MCF 10A (cell line): ENCODE results near the gene DUOXA1. TPM values are rescaled to one million over a fixed set of nuclear protein-coding genes. Genes with fewer than 3 reads are reported as not detected.

Experiments used
- BruUV-seq: library from RNA; stranded (reverse); fragments of 400-500 nt; replicated peaks from 2 replicates; lab custom pipeline; 2021; lab: Mats Ljungman, UMichigan
- CTCF ChIA-PET: fragments of 300-600 bp; sonication (Branson Sonifier 250); formaldehyde crosslinking; extraction: SDS; loops from one replicate; lab custom pipeline; 2021; ENCODE audit warnings: antibody characterized with exemption, inconsistent platforms; lab: Yijun Ruan, JAX
- POLR2A ChIA-PET: fragments of 300-600, 350-650 bp; sonication (Branson Sonifier 250); formaldehyde crosslinking; extraction: SDS; loops from one replicate; lab custom pipeline; 2020; ENCODE audit warnings: antibody characterized with exemption, inconsistent platforms; lab: Yijun Ruan, JAX
- DNase-seq: peaks from one replicate; pipeline ENCODE4 v3.0.0-alpha.2; 2018; ENCODE audit not compliant: unreplicated experiment
- H3K27ac Mint-ChIP-seq: one replicate; pipeline ENCODE4 v1.8.0; 2022; ENCODE audit warnings: mild to moderate bottlenecking, low read depth, mixed read lengths; ENCODE audit not compliant: unreplicated experiment
- H3K27me3 Mint-ChIP-seq: one replicate; pipeline ENCODE4 v1.8.0; 2022; ENCODE audit warnings: mixed read lengths; ENCODE audit not compliant: insufficient read depth, unreplicated experiment
- H3K36me3 Mint-ChIP-seq: one replicate; pipeline ENCODE4 v1.8.0; 2022; ENCODE audit warnings: mild to moderate bottlenecking, moderate library complexity, mixed read lengths; ENCODE audit not compliant: insufficient read depth, unreplicated experiment
- H3K4me1 Mint-ChIP-seq: one replicate; pipeline ENCODE4 v1.8.0; 2022; ENCODE audit warnings: mixed read lengths; ENCODE audit not compliant: insufficient read depth, unreplicated experiment
- H3K4me3 Mint-ChIP-seq: one replicate; pipeline ENCODE4 v1.8.0; 2022; ENCODE audit warnings: mild to moderate bottlenecking, moderate library complexity, mixed read lengths; ENCODE audit not compliant: unreplicated experiment
- H3K9me3 Mint-ChIP-seq: one replicate; pipeline ENCODE4 v1.8.0; 2022; ENCODE audit warnings: mixed read lengths; ENCODE audit not compliant: unreplicated experiment
- CTCF ChIP-seq: fragments of 200-600 bp; IDR thresholded peaks from one replicate; pipeline ENCODE4 v1.8.0; 2022; ENCODE audit warnings: antibody characterized with exemption, mild to moderate bottlenecking; ENCODE audit not compliant: unreplicated experiment
- intact Hi-C: fragments of 100-400 bp; cut with micrococcal nuclease; formaldehyde crosslinking; loops from 2 replicates; pipeline ENCODE4 v1.14.1; 2022
- total RNA-seq: library from RNA; stranded (reverse); gene quantifications from 2 replicates; pipeline ENCODE4 v1.2.3, GENCODE V29; 2022

DUOXA1 gene
- total RNA-seq, 1 experiment from 2014 or later: 1.3 TPM

GRCh38 chr15:45117308-45118130, 12.2 kb downstream of the DUOXA1 start:
- DNase-seq: no peak
- Mint-ChIP-seq H3K4me3 (no peak overlapping the region), H3K36me3 (no peaks in the 10 kb centered on the region), H3K4me1 (peaks cover 12% of the 10 kb centered on the region), H3K9me3 (no peaks in the 10 kb centered on the region), H3K27ac (no peak overlapping the region), H3K27me3 (peaks cover 34% of the 10 kb centered on the region)
- POLR2A ChIA-PET: interaction anchor here (0.8 to 1.0 kb wide), 4 partner anchors 9 to 284 kb away, joined by 3 read pairs; a partner anchor contains a TSS
- no TSS peak for BruUV-seq
- CTCF ChIA-PET: interaction anchor here (0.6 to 4.2 kb wide), 39 partner anchors 9 to 284 kb away, joined by 3 to 43 read pairs (median 4); partner anchors contain the start of genes DUOX1 and DUOXA1
- intact Hi-C loops: loop anchor here (5.0 kb wide), 1 partner anchor 150 kb away; no protein-coding TSS in a partner anchor
- TF ChIP-seq CTCF: no peak

GRCh38 chr15:45116482-45117307, 13.0 kb downstream of the DUOXA1 start:
- POLR2A ChIA-PET: no interaction called here
- no peak for DNase-seq

GRCh38 chr15:45116006-45116481, 13.6 kb downstream of the DUOXA1 start:
- intact Hi-C loops: loop anchor here (5.0 kb wide), 1 partner anchor 149 kb away; no protein-coding TSS in a partner anchor
- peaks cover 6% of the 10 kb centered on the region for H3K4me1 Mint-ChIP-seq
- H3K36me3 Mint-ChIP-seq: no peaks in the 10 kb centered on the region
- CTCF ChIA-PET: interaction anchor here (0.6 to 1.1 kb wide), 5 partner anchors 10 to 471 kb away, joined by 3 to 4 read pairs (median 3); no protein-coding TSS in a partner anchor
- no peak overlapping the region for H3K4me3 Mint-ChIP-seq
- no peak for DNase-seq
- H3K27me3 Mint-ChIP-seq: peaks cover 43% of the 10 kb centered on the region
- no peak for TF ChIP-seq CTCF
- no peak overlapping the region for H3K27ac Mint-ChIP-seq
- no TSS peak for BruUV-seq
- H3K9me3 Mint-ChIP-seq: no peaks in the 10 kb centered on the region
- POLR2A ChIA-PET: no interaction called here

More at GRCh38 chr15:45116482-45117307, 13.0 kb downstream of the DUOXA1 start:
- H3K9me3 Mint-ChIP-seq: no peaks in the 10 kb centered on the region
- no peak overlapping the region for H3K27ac Mint-ChIP-seq
- H3K27me3 Mint-ChIP-seq: peaks cover 42% of the 10 kb centered on the region
- intact Hi-C loops: loop anchor here (5.0 kb wide), 1 partner anchor 149 kb away; no protein-coding TSS in a partner anchor
- TF ChIP-seq CTCF: no peak
- BruUV-seq: no TSS peak
- CTCF ChIA-PET: interaction anchor here (0.6 to 1.1 kb wide), 6 partner anchors 10 to 470 kb away, joined by 3 to 4 read pairs (median 3); no protein-coding TSS in a partner anchor
- peaks cover 8% of the 10 kb centered on the region for H3K4me1 Mint-ChIP-seq
- no peaks in the 10 kb centered on the region for H3K36me3 Mint-ChIP-seq
- H3K4me3 Mint-ChIP-seq: no peak overlapping the region
